BLaER1 (cell line): ENCODE data around the gene PCDHB9.
"Not testable (repeated sequence)": the region's sequence is repeated elsewhere in the genome, so short reads cannot be mapped to it uniquely, and the experiment has no call there.

Experiments
- H3K27ac ChIP-seq: shearing (Covaris generic); formaldehyde crosslinking; 2 replicates; pipeline ENCODE4 v1.8.1; 2022
- H3K27me3 ChIP-seq: shearing (Covaris generic); formaldehyde crosslinking; 2 replicates; pipeline ENCODE4 v1.8.1; 2022
- H3K36me3 ChIP-seq: shearing (Covaris generic); formaldehyde crosslinking; 2 replicates; pipeline ENCODE4 v1.8.1; 2022
- H3K4me1 ChIP-seq: shearing (Covaris generic); formaldehyde crosslinking; 2 replicates; pipeline ENCODE4 v1.8.1; 2022
- H3K4me2 ChIP-seq: shearing (Covaris generic); formaldehyde crosslinking; 2 replicates; pipeline ENCODE4 v1.8.1; 2022
- H3K4me3 ChIP-seq: shearing (Covaris generic); formaldehyde crosslinking; 2 replicates; pipeline ENCODE4 v1.8.1; 2022
- H3K9ac ChIP-seq: shearing (Covaris generic); formaldehyde crosslinking; 2 replicates; pipeline ENCODE4 v1.8.1; 2022
- H3K9me3 ChIP-seq: shearing (Covaris generic); formaldehyde crosslinking; 2 replicates; pipeline ENCODE4 v1.8.1; 2022
- H4K20me1 ChIP-seq: shearing (Covaris generic); formaldehyde crosslinking; 2 replicates; pipeline ENCODE4 v1.8.1; 2022
- Cebpa-rat ChIP-seq: shearing (Covaris generic); IDR thresholded peaks from 2 replicates; pipeline ENCODE4 v1.8.1; 2022

PCDHB9 gene

DNA sequence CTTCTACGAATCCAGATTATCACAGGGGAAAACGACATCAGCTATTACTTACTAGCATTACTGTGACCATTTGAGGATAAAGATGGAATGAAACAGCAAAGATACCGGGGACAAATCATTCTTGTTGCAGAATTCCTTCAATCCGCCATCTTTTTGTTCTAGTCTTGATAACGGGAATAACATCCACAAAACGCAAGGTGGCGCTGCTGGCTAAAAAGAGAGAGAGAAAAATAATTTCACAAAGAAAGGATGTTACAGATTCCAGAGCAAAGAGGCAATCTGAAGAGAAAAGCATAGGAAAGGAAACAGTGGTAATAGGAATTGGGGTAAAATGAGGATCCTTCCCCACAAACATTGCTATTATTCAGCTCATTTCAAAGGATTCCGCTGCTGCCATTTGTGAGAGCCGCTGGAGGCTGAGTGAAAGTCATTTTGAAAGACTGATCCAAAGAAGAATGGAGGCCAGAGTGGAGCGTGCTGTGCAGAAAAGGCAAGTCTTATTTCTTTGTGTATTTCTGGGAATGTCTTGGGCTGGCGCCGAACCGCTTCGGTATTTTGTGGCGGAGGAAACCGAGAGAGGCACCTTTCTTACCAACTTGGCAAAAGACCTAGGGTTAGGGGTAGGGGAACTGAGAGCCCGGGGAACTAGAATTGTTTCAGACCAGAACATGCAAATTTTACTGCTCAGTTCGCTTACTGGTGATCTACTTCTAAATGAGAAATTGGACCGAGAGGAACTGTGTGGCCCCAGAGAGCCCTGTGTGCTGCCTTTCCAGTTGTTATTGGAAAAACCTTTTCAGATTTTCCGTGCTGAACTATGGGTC is 14.4 kb upstream of the PCDHB9 start, which contains the start of gene PCDHB7:
PCDHB7 (plus strand) TSS at position 264 of the 824 bp plus-strand sequence; CDS start at position 456, 192 bp downstream.
- H3K27me3 ChIP-seq = no peaks in the 10 kb centered on the region
- no peak for TF ChIP-seq Cebpa-rat

DNA sequence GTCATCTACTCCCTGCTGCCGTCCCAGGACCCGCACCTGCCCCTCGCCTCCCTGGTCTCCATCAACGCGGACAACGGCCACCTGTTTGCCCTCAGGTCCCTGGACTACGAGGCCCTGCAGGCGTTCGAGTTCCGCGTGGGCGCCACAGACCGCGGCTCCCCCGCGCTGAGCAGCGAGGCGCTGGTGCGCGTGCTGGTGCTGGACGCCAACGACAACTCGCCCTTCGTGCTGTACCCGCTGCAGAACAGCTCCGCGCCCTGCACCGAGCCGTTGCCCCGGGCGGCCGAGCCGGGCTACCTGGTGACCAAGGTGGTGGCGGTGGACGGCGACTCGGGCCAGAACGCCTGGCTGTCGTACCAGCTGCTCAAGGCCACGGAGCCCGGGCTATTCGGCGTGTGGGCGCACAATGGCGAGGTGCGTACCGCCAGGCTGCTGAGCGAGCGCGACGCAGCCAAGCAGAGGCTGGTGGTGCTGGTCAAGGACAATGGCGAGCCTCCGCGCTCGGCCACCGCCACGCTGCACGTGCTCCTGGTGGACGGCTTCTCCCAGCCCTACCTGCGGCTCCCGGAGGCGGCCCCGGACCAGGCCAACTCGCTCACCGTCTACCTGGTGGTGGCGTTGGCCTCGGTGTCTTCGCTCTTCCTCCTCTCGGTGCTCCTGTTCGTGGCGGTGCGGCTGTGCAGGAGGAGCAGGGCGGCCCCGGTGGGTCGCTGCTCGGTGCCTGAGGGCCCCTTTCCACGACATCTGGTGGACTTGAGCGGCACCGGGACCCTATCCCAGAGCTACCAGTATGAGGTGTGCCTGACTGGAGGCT is 12.5 kb upstream of the PCDHB9 start:
- not testable (repeated sequence) for H3K4me2 ChIP-seq, H3K27me3 ChIP-seq, H3K4me3 ChIP-seq, H3K27ac ChIP-seq, H3K4me1 ChIP-seq, H3K36me3 ChIP-seq, H4K20me1 ChIP-seq, H3K9ac ChIP-seq
- peaks cover 38% of the 10 kb centered on the region for H3K9me3 ChIP-seq

More for the DNA sequence above, 14.4 kb upstream of the PCDHB9 start, which contains the start of gene PCDHB7:
- H3K27ac ChIP-seq = no peak within 1 kb of the TSS
- no peaks in the 10 kb centered on the region for H3K4me1 ChIP-seq
- H3K4me2 ChIP-seq = no peak within 1 kb of the TSS
- no peak within 1 kb of the TSS for H3K4me3 ChIP-seq
- peaks cover 32% of the 10 kb centered on the region for H3K9me3 ChIP-seq
- H3K36me3 ChIP-seq = no peaks in the 10 kb centered on the region
- no peaks in the 10 kb centered on the region for H4K20me1 ChIP-seq
- H3K9ac ChIP-seq = no peak within 1 kb of the TSS

DNA sequence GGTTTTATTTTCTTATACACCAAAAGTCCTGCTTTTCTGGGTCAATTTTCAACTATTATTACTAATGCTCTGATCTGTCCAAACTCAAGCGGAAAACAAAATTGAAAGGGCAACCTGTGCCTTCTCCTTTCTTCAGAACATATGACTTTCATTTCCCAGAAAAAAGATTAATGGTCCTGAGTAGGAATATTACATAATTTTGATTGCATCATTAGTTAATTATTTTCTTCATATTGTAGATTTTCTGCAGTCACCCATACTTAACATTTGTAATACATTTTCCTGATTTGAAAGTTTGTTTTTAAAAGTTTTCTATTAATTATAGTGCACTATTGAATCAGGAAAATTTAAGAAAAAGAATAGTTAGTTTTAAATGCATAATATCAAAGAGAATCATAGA is 11.0 kb upstream of the PCDHB9 start:
- H3K27ac ChIP-seq = no peak overlapping the region
- H3K9me3 ChIP-seq = peaks cover 43% of the 10 kb centered on the region
- no peaks in the 10 kb centered on the region for H3K27me3 ChIP-seq
- H3K4me3 ChIP-seq = no peak overlapping the region
- no peak overlapping the region for H3K9ac ChIP-seq
- no peak overlapping the region for H3K4me2 ChIP-seq
- H3K4me1 ChIP-seq = no peaks in the 10 kb centered on the region
- H3K36me3 ChIP-seq = no peaks in the 10 kb centered on the region
- no peaks in the 10 kb centered on the region for H4K20me1 ChIP-seq
- TF ChIP-seq Cebpa-rat = no peak

DNA sequence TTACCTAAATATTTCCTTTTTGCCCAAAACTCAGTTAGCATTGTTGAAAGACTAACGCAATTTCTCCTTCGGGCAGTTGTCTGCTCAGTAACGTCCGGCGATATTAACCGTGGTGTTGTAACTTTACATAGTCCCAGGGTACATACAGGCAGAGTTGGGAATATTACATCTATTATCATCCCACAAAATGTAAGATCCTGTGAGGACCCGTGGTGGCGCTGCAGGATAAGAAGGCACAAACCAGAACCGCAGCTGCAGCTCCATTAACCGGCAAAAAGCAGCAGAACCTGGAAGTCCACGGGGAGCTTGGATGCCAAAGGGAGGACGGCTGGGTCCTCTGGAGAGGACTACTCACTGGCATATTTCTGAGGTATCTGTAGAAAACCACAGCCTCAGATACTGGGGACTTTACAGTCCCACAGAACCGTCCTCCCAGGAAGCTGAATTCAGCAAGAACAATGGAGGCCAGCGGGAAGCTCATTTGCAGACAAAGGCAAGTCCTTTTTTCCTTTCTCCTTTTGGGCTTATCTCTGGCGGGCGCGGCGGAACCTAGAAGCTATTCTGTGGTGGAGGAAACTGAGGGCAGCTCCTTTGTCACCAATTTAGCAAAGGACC is 9.3 kb upstream of the PCDHB9 start, which contains the start of gene PCDHB8:
PCDHB8 (plus strand) TSS at position 214 of the 615 bp plus-strand sequence; CDS start at position 459, 245 bp downstream.
- H4K20me1 ChIP-seq, H3K27ac ChIP-seq, H3K27me3 ChIP-seq, H3K4me3 ChIP-seq, H3K36me3 ChIP-seq, H3K4me2 ChIP-seq, H3K9ac ChIP-seq, H3K4me1 ChIP-seq: not testable (repeated sequence)
- H3K9me3 ChIP-seq = peaks cover 44% of the 10 kb centered on the region

DNA sequence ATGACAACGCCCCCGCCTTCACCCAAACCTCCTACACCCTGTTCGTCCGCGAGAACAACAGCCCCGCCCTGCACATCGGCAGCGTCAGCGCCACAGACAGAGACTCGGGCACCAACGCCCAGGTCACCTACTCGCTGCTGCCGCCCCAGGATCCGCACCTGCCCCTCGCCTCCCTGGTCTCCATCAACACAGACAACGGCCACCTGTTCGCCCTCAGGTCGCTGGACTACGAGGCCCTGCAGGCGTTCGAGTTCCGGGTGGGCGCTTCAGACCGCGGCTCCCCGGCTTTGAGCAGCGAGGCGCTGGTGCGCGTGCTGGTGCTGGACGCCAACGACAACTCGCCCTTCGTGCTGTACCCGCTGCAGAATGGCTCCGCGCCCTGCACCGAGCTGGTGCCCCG is 7.6 kb upstream of the PCDHB9 start:
- H3K36me3 ChIP-seq, H3K4me1 ChIP-seq, H3K27ac ChIP-seq, H3K9ac ChIP-seq, H3K4me3 ChIP-seq, H3K4me2 ChIP-seq, H4K20me1 ChIP-seq, H3K27me3 ChIP-seq: not testable (repeated sequence)
- H3K9me3 ChIP-seq = peaks cover 38% of the 10 kb centered on the region

DNA sequence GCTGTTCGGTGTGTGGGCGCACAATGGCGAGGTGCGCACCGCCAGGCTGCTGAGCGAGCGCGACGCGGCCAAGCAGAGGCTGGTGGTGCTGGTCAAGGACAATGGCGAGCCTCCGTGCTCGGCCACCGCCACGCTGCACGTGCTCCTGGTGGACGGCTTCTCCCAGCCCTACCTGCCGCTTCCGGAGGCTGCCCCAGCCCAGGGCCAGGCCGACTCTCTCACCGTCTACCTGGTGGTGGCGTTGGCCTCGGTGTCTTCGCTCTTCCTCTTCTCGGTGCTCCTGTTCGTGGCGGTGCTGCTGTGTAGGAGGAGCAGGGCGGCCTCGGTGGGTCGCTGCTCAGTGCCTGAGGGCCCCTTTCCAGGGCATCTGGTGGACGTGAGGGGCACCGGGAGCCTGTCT is 7.1 kb upstream of the PCDHB9 start:
- not testable (repeated sequence) for H3K4me3 ChIP-seq, H3K27ac ChIP-seq, H3K36me3 ChIP-seq, H4K20me1 ChIP-seq, H3K27me3 ChIP-seq, H3K4me1 ChIP-seq, H3K9ac ChIP-seq, H3K4me2 ChIP-seq
- H3K9me3 ChIP-seq = peaks cover 33% of the 10 kb centered on the region

DNA sequence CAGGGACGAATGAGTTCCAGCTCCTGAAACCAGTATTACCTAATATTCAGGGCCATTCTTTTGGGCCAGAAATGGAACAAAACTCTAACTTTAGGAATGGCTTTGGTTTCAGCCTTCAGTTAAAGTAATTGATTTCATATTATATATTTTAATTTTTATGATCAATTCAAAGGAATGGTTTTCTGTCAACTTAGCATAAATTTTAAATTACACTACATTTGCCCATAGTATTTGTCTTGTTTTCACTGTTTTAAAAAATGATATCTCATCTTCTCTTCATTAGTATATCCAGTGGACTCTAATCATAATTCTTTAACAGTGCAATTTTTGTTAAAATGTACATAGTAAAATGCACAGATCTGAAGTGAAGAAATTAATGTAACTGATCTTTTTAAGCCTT is 6.6 kb upstream of the PCDHB9 start:
- Histone ChIP-seq H3K9me3 (peaks cover 30% of the 10 kb centered on the region), H3K36me3 (no peaks in the 10 kb centered on the region), H3K4me3 (no peak overlapping the region), H3K27me3 (no peaks in the 10 kb centered on the region), H3K9ac (no peak overlapping the region), H3K4me2 (no peak overlapping the region), H3K27ac (no peak overlapping the region), H4K20me1 (no peaks in the 10 kb centered on the region), H3K4me1 (no peaks in the 10 kb centered on the region)
- TF ChIP-seq Cebpa-rat = no peak

DNA sequence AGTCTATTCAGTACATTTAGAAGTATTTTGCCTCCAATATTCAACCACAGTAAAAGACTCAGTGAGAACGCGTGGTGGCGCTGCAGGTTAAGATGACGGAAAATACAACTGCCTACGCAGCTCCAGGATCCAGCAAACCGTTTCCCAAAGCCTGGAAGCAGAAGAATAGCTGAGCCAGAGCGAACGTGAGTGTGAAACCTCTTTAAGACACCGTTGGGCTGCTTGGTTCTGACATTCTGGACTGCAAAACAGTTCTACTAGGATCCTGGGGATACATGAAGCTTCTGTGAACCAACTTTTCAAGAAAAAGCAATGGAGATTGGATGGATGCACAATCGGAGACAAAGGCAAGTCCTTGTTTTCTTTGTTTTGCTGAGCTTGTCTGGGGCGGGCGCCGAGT is 4.7 kb upstream of the PCDHB9 start, which contains the start of gene PCDHB16:
PCDHB16 (plus strand) TSS at position 140 of the 400 bp plus-strand sequence; CDS start at position 313, 173 bp downstream.
- H4K20me1 ChIP-seq = no peaks in the 10 kb centered on the region
- TF ChIP-seq Cebpa-rat = no peak
- H3K4me2 ChIP-seq = no peak within 1 kb of the TSS
- no peaks in the 10 kb centered on the region for H3K36me3 ChIP-seq
- H3K27ac ChIP-seq = no peak within 1 kb of the TSS
- H3K27me3 ChIP-seq = no peaks in the 10 kb centered on the region
- H3K4me3 ChIP-seq = no peak within 1 kb of the TSS
- no peak within 1 kb of the TSS for H3K9ac ChIP-seq
- H3K4me1 ChIP-seq = no peaks in the 10 kb centered on the region
- peaks cover 37% of the 10 kb centered on the region for H3K9me3 ChIP-seq

DNA sequence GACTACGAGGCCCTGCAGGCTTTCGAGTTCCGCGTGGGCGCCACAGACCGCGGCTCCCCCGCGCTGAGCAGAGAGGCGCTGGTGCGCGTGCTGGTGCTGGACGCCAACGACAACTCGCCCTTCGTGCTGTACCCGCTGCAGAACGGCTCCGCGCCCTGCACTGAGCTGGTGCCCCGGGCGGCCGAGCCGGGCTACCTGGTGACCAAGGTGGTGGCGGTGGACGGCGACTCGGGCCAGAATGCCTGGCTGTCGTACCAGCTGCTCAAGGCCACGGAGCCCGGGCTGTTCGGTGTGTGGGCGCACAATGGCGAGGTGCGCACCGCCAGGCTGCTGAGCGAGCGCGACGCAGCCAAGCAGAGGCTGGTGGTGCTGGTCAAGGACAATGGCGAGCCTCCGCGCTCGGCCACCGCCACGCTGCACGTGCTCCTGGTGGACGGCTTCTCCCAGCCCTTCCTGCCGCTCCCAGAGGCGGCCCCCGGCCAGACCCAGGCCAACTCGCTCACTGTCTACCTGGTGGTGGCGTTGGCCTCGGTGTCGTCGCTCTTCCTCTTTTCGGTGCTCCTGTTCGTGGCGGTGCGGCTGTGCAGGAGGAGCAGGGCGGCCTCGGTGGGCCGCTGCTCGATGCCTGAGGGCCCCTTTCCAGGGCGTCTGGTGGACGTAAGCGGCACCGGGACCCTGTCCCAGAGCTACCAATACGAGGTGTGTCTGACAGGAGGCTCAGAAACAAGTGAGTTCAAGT is 2.7 kb upstream of the PCDHB9 start:
- H3K4me3 ChIP-seq, H3K27ac ChIP-seq, H3K27me3 ChIP-seq, H3K9ac ChIP-seq, H3K36me3 ChIP-seq, H3K4me2 ChIP-seq, H3K4me1 ChIP-seq, H4K20me1 ChIP-seq: not testable (repeated sequence)
- peaks cover 45% of the 10 kb centered on the region for H3K9me3 ChIP-seq

DNA sequence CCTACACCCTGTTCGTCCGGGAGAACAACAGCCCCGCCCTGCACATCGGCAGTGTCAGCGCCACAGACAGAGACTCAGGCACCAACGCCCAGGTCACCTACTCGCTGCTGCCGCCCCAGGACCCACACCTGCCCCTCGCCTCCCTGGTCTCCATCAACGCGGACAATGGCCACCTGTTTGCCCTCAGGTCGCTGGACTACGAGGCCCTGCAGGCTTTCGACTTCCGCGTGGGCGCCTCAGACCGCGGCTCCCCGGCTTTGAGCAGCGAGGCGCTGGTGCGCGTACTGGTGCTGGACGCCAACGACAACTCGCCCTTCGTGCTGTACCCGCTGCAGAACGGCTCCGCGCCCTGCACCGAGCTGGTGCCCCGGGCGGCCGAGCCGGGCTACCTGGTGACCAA is 1.7 kb downstream of the PCDHB9 start:
- H3K27me3 ChIP-seq, H4K20me1 ChIP-seq, H3K9ac ChIP-seq, H3K4me3 ChIP-seq, H3K36me3 ChIP-seq, H3K4me2 ChIP-seq, H3K27ac ChIP-seq, H3K4me1 ChIP-seq: not testable (repeated sequence)
- peaks cover 54% of the 10 kb centered on the region for H3K9me3 ChIP-seq

DNA sequence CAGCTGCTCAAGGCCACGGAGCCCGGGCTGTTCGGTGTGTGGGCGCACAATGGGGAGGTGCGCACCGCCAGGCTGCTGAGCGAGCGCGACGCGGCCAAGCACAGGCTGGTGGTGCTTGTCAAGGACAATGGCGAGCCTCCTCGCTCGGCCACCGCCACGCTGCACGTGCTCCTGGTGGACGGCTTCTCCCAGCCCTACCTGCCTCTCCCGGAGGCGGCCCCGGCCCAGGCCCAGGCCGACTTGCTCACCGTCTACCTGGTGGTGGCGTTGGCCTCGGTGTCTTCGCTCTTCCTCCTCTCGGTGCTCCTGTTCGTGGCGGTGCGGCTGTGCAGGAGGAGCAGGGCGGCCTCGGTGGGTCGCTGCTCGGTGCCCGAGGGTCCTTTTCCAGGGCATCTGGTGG is 2.2 kb downstream of the PCDHB9 start:
- not testable (repeated sequence) for H4K20me1 ChIP-seq, H3K9ac ChIP-seq, H3K4me1 ChIP-seq, H3K4me2 ChIP-seq, H3K36me3 ChIP-seq, H3K4me3 ChIP-seq, H3K27ac ChIP-seq, H3K27me3 ChIP-seq
- peaks cover 52% of the 10 kb centered on the region for H3K9me3 ChIP-seq
